Measurements from ENCODE around the gene NPVF.

GRCh38 chr7:25246306-25246705 lies 18.0 kb upstream of the NPVF start:
- no peak for TF ChIP-seq MXI1 (conservative IDR thresholded peaks at IDR 0.05; ENCODE audit: poor library complexity, severe bottlenecking)
- TF ChIP-seq TAF1 (IDR thresholded peaks at IDR 0.05; ENCODE audit: low read depth): no peak
- no peak for TF ChIP-seq CTCF (IDR thresholded peaks at IDR 0.05; ENCODE audit: poor library complexity, severe bottlenecking)
- no peak for TF ChIP-seq EP300 (conservative IDR thresholded peaks at IDR 0.05; ENCODE audit: poor library complexity, severe bottlenecking)
- TF ChIP-seq REST (IDR thresholded peaks at IDR 0.05; ENCODE audit: borderline replicate concordance): no peak
- no peak for TF ChIP-seq EZH2 (IDR thresholded peaks at IDR 0.05; ENCODE audit: borderline replicate concordance, insufficient read depth, low read length, poor library complexity, severe bottlenecking)

Data from neural cell (in vitro differentiated cells).